Fibroblast of lung (primary cell): ENCODE data around the gene SEC31B. TPM values are rescaled to one million over a fixed set of nuclear protein-coding genes. Genes with fewer than 3 reads are reported as not detected.

Experiments used
- DNase-seq, 2 donors: peaks; one replicate each; pipeline versions ENCODE4 v3.0.0 to v3.0.0-alpha.2; 2010; ENCODE audit warnings: low read depth in 2 of 2
- H2AFZ ChIP-seq: 2 replicates; pipeline ENCODE4 v1.5.1; 2012; ENCODE audit warnings: low read length, control low read depth, inconsistent platforms
- H3K27ac ChIP-seq: 2 replicates; pipeline ENCODE4 v1.5.1; 2011; ENCODE audit warnings: low read length, control low read depth; ENCODE audit not compliant: insufficient read depth
- H3K27me3 ChIP-seq: 2 replicates; pipeline ENCODE4 v1.5.1; 2011; ENCODE audit warnings: mild to moderate bottlenecking, low read length; ENCODE audit not compliant: control insufficient read depth, insufficient read depth
- H3K36me3 ChIP-seq: 2 replicates; pipeline ENCODE4 v1.5.1; 2011; ENCODE audit warnings: low read length; ENCODE audit not compliant: control insufficient read depth, insufficient read depth
- H3K4me1 ChIP-seq: 2 replicates; pipeline ENCODE4 v1.5.1; 2011; ENCODE audit warnings: low read length; ENCODE audit not compliant: control insufficient read depth, insufficient read depth; ENCODE audit errors: extremely low read depth
- H3K4me2 ChIP-seq: 2 replicates; pipeline ENCODE4 v1.5.1; 2011; ENCODE audit warnings: low read length, control low read depth; ENCODE audit not compliant: insufficient read depth; ENCODE audit errors: extremely low read depth
- H3K4me3 ChIP-seq, 4 experiments: fragments of 200-600 bp in 1 of 4; sonication (generic) in 1 of 4; replicated peaks in 1 of 4; 2 replicates each; pipeline ENCODE4 v1.5.1; 2011 to 2016; ENCODE audit warnings: low read length in 4 of 4, low read depth in 3 of 4, mild to moderate bottlenecking in 3 of 4, control low read depth in 2 of 4, inconsistent platforms in 1 of 4, mixed read lengths in 1 of 4; ENCODE audit not compliant: insufficient read depth in 1 of 4; ENCODE audit errors: control extremely low read depth in 1 of 4
- H3K79me2 ChIP-seq: 2 replicates; pipeline ENCODE4 v1.5.1; 2012; ENCODE audit warnings: mild to moderate bottlenecking, low read length, inconsistent platforms; ENCODE audit not compliant: control insufficient read depth, insufficient read depth
- H3K9ac ChIP-seq: 2 replicates; pipeline ENCODE4 v1.5.1; 2011; ENCODE audit warnings: mild to moderate bottlenecking, low read length, control low read depth; ENCODE audit not compliant: insufficient read depth
- H3K9me3 ChIP-seq: 2 replicates; pipeline ENCODE4 v1.5.1; 2012; ENCODE audit warnings: low read depth, low read length; ENCODE audit not compliant: control insufficient read depth, insufficient read depth
- H4K20me1 ChIP-seq: 2 replicates; pipeline ENCODE4 v1.5.1; 2011; ENCODE audit warnings: low read length; ENCODE audit not compliant: control insufficient read depth, insufficient read depth; ENCODE audit errors: extremely low read depth
- CTCF ChIP-seq, 2 donors: IDR thresholded peaks in 1 of 2; conservative IDR thresholded peaks in 1 of 2; 1 replicate in 1 of 2; 2 replicates in 1 of 2; pipeline ENCODE4 v1.5.1; 2011 to 2012; ENCODE audit warnings: low read length in 2 of 2, control low read depth in 1 of 2, inconsistent platforms in 1 of 2, low read depth in 1 of 2, mild to moderate bottlenecking in 1 of 2
- EZH2 ChIP-seq: IDR thresholded peaks from 2 replicates; pipeline ENCODE4 v1.5.1; 2012; ENCODE audit warnings: low read length, control low read depth, mild to moderate bottlenecking; ENCODE audit errors: missing control alignments
- polyA plus RNA-seq, 2 donors: library from polyadenylated mRNA; depleted of rRNA in 1 of 2; stranded (reverse) in 1 of 2; unstranded in 1 of 2; fragments of >200 nt; gene quantifications; 2 replicates each; pipeline ENCODE4 v1.2.1, GENCODE V29; 2011 to 2012; ENCODE audit warnings: missing spikeins in 1 of 2
- total RNA-seq: library from RNA; depleted of rRNA; stranded (reverse); fragments of >200 nt; gene quantifications from 2 replicates; pipeline ENCODE4 v1.2.1, GENCODE V29; 2014

Gene SEC31B
- total and polyA plus RNA-seq, 2 donors (not counting 1 experiment from before 2014, with no cell fraction given) = 2.7 to 3.0 TPM

GRCh38 chr10:100481462-100482081, 38.1 kb downstream of the SEC31B start:
- H3K79me2 ChIP-seq = no peaks in the 10 kb centered on the region
- H3K36me3 ChIP-seq = no peaks in the 10 kb centered on the region
- H3K4me1 ChIP-seq = no peaks in the 10 kb centered on the region
- H3K27ac ChIP-seq = no peak overlapping the region
- H3K27me3 ChIP-seq = peaks cover 27% of the 10 kb centered on the region
- peak; percentile 70 to 84 for DNase-seq
- H3K9me3 ChIP-seq = no peaks in the 10 kb centered on the region
- peak overlapping the region; percentile 4 for H2AFZ ChIP-seq
- H4K20me1 ChIP-seq = no peaks in the 10 kb centered on the region
- no peak for TF ChIP-seq EZH2
- TF ChIP-seq CTCF (conservative IDR thresholded peaks at IDR 0.05 in 1 of 2, IDR thresholded peaks at IDR 0.05 in 1 of 2; ENCODE audit: low read depth in 1 of 2, low read length in 2 of 2) = no peak
- no peak overlapping the region for H3K9ac ChIP-seq
- H3K4me2 ChIP-seq = peak overlapping the region; percentile 81
- H3K4me3 ChIP-seq = peak overlapping the region; percentile 39 to 50 (median 44)

- no peak overlapping the region for H3K4me3 ChIP-seq
- no peaks in the 10 kb centered on the region for H3K36me3 ChIP-seq
- H4K20me1 ChIP-seq = no peaks in the 10 kb centered on the region
- no peak for DNase-seq
- no peaks in the 10 kb centered on the region for H3K9me3 ChIP-seq
- no peaks in the 10 kb centered on the region for H3K79me2 ChIP-seq
- H3K27me3 ChIP-seq = peaks cover 27% of the 10 kb centered on the region
- H3K27ac ChIP-seq = no peak overlapping the region
- TF ChIP-seq CTCF (conservative IDR thresholded peaks at IDR 0.05 in 1 of 2, IDR thresholded peaks at IDR 0.05 in 1 of 2; ENCODE audit: low read depth in 1 of 2, low read length in 2 of 2) = no peak
- no peak for TF ChIP-seq EZH2
- no peak overlapping the region for H3K4me2 ChIP-seq
- no peaks in the 10 kb centered on the region for H3K4me1 ChIP-seq
- no peak overlapping the region for H2AFZ ChIP-seq
- H3K9ac ChIP-seq = no peak overlapping the region
Observed at GRCh38 chr10:100480002-100480401, 39.7 kb downstream of the SEC31B start.

- Histone ChIP-seq H3K9ac (no peak overlapping the region), H3K79me2 (no peaks in the 10 kb centered on the region), H4K20me1 (no peaks in the 10 kb centered on the region), H3K9me3 (no peaks in the 10 kb centered on the region), H3K36me3 (no peaks in the 10 kb centered on the region), H3K4me3 (no peak overlapping the region), H3K4me1 (no peaks in the 10 kb centered on the region), H3K27me3 (peaks cover 24% of the 10 kb centered on the region), H2AFZ (no peak overlapping the region), H3K27ac (no peak overlapping the region), H3K4me2 (no peak overlapping the region)
- TF ChIP-seq CTCF (conservative IDR thresholded peaks at IDR 0.05 in 1 of 2, IDR thresholded peaks at IDR 0.05 in 1 of 2; ENCODE audit: low read depth in 1 of 2, low read length in 2 of 2) (no peak), EZH2 (no peak)
- DNase-seq = no peak
Observed at GRCh38 chr10:100479037-100479436, 40.6 kb downstream of the SEC31B start.
